ENCODE results near the gene PRSS27.
"Not testable (repeated sequence)": the region's sequence is repeated elsewhere in the genome, so short reads cannot be mapped to it uniquely, and the experiment has no call there.

Gene PRSS27

GRCh38 chr16:2728034-2728433, 8.0 kb upstream of the PRSS27 start:
- Histone ChIP-seq H3K36me3 (ENCODE audit: control insufficient read depth, insufficient read depth, low read length) (no peaks in the 10 kb centered on the region), H3K9me3 (ENCODE audit: control insufficient read depth, low read length) (no peaks in the 10 kb centered on the region), H3K4me1 (ENCODE audit: control insufficient read depth, insufficient read depth, low read length, poor library complexity, severe bottlenecking) (no peaks in the 10 kb centered on the region), H3K27me3 (replicated peaks; ENCODE audit: control insufficient read depth, insufficient read depth, low read length, poor library complexity, severe bottlenecking) (peaks cover 3% of the 10 kb centered on the region), H3K27ac (ENCODE audit: insufficient read depth, low read length, poor library complexity, severe bottlenecking) (no peak overlapping the region), H3K4me3 (ENCODE audit: insufficient read depth, low read depth, low read length, poor library complexity, severe bottlenecking) (no peak overlapping the region)
- DNase-seq, result no peak

GRCh38 chr16:2726923-2727322, 6.9 kb upstream of the PRSS27 start:
- Histone ChIP-seq H3K4me3 (ENCODE audit: insufficient read depth, low read depth, low read length, poor library complexity, severe bottlenecking) (no peak overlapping the region), H3K4me1 (ENCODE audit: control insufficient read depth, insufficient read depth, low read length, poor library complexity, severe bottlenecking) (no peaks in the 10 kb centered on the region), H3K36me3 (ENCODE audit: control insufficient read depth, insufficient read depth, low read length) (no peaks in the 10 kb centered on the region), H3K27ac (ENCODE audit: insufficient read depth, low read length, poor library complexity, severe bottlenecking) (no peak overlapping the region), H3K9me3 (ENCODE audit: control insufficient read depth, low read length) (no peaks in the 10 kb centered on the region), H3K27me3 (replicated peaks; ENCODE audit: control insufficient read depth, insufficient read depth, low read length, poor library complexity, severe bottlenecking) (peaks cover 3% of the 10 kb centered on the region)
- DNase-seq, result no peak

- Histone ChIP-seq H3K36me3 (ENCODE audit: control insufficient read depth, insufficient read depth, low read length) (no peaks in the 10 kb centered on the region), H3K27ac (ENCODE audit: insufficient read depth, low read length, poor library complexity, severe bottlenecking) (no peak overlapping the region), H3K9me3 (ENCODE audit: control insufficient read depth, low read length) (no peaks in the 10 kb centered on the region), H3K27me3 (replicated peaks; ENCODE audit: control insufficient read depth, insufficient read depth, low read length, poor library complexity, severe bottlenecking) (peaks cover 3% of the 10 kb centered on the region), H3K4me1 (ENCODE audit: control insufficient read depth, insufficient read depth, low read length, poor library complexity, severe bottlenecking) (peaks cover 3% of the 10 kb centered on the region), H3K4me3 (ENCODE audit: insufficient read depth, low read depth, low read length, poor library complexity, severe bottlenecking) (no peak overlapping the region)
- DNase-seq, result no peak
Measured at GRCh38 chr16:2724816-2725348, 4.9 kb upstream of the PRSS27 start.

- Histone ChIP-seq H3K27me3 (replicated peaks; ENCODE audit: control insufficient read depth, insufficient read depth, low read length, poor library complexity, severe bottlenecking) (peaks cover 3% of the 10 kb centered on the region), H3K4me3 (ENCODE audit: insufficient read depth, low read depth, low read length, poor library complexity, severe bottlenecking) (no peak overlapping the region), H3K9me3 (ENCODE audit: control insufficient read depth, low read length) (no peaks in the 10 kb centered on the region), H3K36me3 (ENCODE audit: control insufficient read depth, insufficient read depth, low read length) (no peaks in the 10 kb centered on the region), H3K4me1 (ENCODE audit: control insufficient read depth, insufficient read depth, low read length, poor library complexity, severe bottlenecking) (peaks cover 3% of the 10 kb centered on the region), H3K27ac (ENCODE audit: insufficient read depth, low read length, poor library complexity, severe bottlenecking) (no peak overlapping the region)
- no peak for DNase-seq
Measured at GRCh38 chr16:2724088-2724676, 4.2 kb upstream of the PRSS27 start.

- Histone ChIP-seq H3K4me3 (ENCODE audit: insufficient read depth, low read depth, low read length, poor library complexity, severe bottlenecking) (peak overlapping the region; percentile 39), H3K27ac (ENCODE audit: insufficient read depth, low read length, poor library complexity, severe bottlenecking) (peak overlapping the region; percentile 62)
- H3K4me1 ChIP-seq (ENCODE audit: control insufficient read depth, insufficient read depth, low read length, poor library complexity, severe bottlenecking), result not testable (repeated sequence)
Measured at GRCh38 chr16:2721634-2722173, 1.7 kb upstream of the PRSS27 start.

GRCh38 chr16:2720719-2721633, 952 bp upstream of the PRSS27 start:
- H3K27ac ChIP-seq (ENCODE audit: insufficient read depth, low read length, poor library complexity, severe bottlenecking), result peak overlapping the region; percentile 62

More at GRCh38 chr16:2721634-2722173, 1.7 kb upstream of the PRSS27 start:
- not testable (repeated sequence) for DNase-seq; H3K27me3 ChIP-seq (replicated peaks; ENCODE audit: control insufficient read depth, insufficient read depth, low read length, poor library complexity, severe bottlenecking); H3K36me3 ChIP-seq (ENCODE audit: control insufficient read depth, insufficient read depth, low read length); H3K9me3 ChIP-seq (ENCODE audit: control insufficient read depth, low read length)

GRCh38 chr16:2719328-2720063, 528 bp downstream of the PRSS27 start:
- no peak overlapping the region for H3K4me3 ChIP-seq (ENCODE audit: insufficient read depth, low read depth, low read length, poor library complexity, severe bottlenecking)
- H3K27ac ChIP-seq (ENCODE audit: insufficient read depth, low read length, poor library complexity, severe bottlenecking), result no peak overlapping the region
- no peak for DNase-seq
- peaks cover 12% of the 10 kb centered on the region for H3K4me1 ChIP-seq (ENCODE audit: control insufficient read depth, insufficient read depth, low read length, poor library complexity, severe bottlenecking)
- H3K27me3 ChIP-seq (replicated peaks; ENCODE audit: control insufficient read depth, insufficient read depth, low read length, poor library complexity, severe bottlenecking), result no peaks in the 10 kb centered on the region
- no peaks in the 10 kb centered on the region for H3K36me3 ChIP-seq (ENCODE audit: control insufficient read depth, insufficient read depth, low read length)
- no peaks in the 10 kb centered on the region for H3K9me3 ChIP-seq (ENCODE audit: control insufficient read depth, low read length)

More at GRCh38 chr16:2720719-2721633, 952 bp upstream of the PRSS27 start:
- Histone ChIP-seq H3K4me1 (ENCODE audit: control insufficient read depth, insufficient read depth, low read length, poor library complexity, severe bottlenecking) (peaks cover 3% of the 10 kb centered on the region), H3K27me3 (replicated peaks; ENCODE audit: control insufficient read depth, insufficient read depth, low read length, poor library complexity, severe bottlenecking) (peaks cover 3% of the 10 kb centered on the region), H3K4me3 (ENCODE audit: insufficient read depth, low read depth, low read length, poor library complexity, severe bottlenecking) (peak overlapping the region; percentile 64), H3K36me3 (ENCODE audit: control insufficient read depth, insufficient read depth, low read length) (no peaks in the 10 kb centered on the region), H3K9me3 (ENCODE audit: control insufficient read depth, low read length) (no peaks in the 10 kb centered on the region)
- DNase-seq, result peak; percentile 76 to 82 (median 77)

- Histone ChIP-seq H3K27ac (ENCODE audit: insufficient read depth, low read length, poor library complexity, severe bottlenecking) (no peak overlapping the region), H3K36me3 (ENCODE audit: control insufficient read depth, insufficient read depth, low read length) (no peaks in the 10 kb centered on the region), H3K4me3 (ENCODE audit: insufficient read depth, low read depth, low read length, poor library complexity, severe bottlenecking) (no peak overlapping the region), H3K9me3 (ENCODE audit: control insufficient read depth, low read length) (no peaks in the 10 kb centered on the region), H3K27me3 (replicated peaks; ENCODE audit: control insufficient read depth, insufficient read depth, low read length, poor library complexity, severe bottlenecking) (no peaks in the 10 kb centered on the region), H3K4me1 (ENCODE audit: control insufficient read depth, insufficient read depth, low read length, poor library complexity, severe bottlenecking) (peaks cover 12% of the 10 kb centered on the region)
- no peak for DNase-seq
Measured at GRCh38 chr16:2717383-2718263, 2.4 kb downstream of the PRSS27 start.

GRCh38 chr16:2716948-2717347, 3.1 kb downstream of the PRSS27 start:
- Histone ChIP-seq H3K9me3 (ENCODE audit: control insufficient read depth, low read length) (no peaks in the 10 kb centered on the region), H3K4me3 (ENCODE audit: insufficient read depth, low read depth, low read length, poor library complexity, severe bottlenecking) (no peak overlapping the region), H3K27me3 (replicated peaks; ENCODE audit: control insufficient read depth, insufficient read depth, low read length, poor library complexity, severe bottlenecking) (no peaks in the 10 kb centered on the region), H3K4me1 (ENCODE audit: control insufficient read depth, insufficient read depth, low read length, poor library complexity, severe bottlenecking) (peaks cover 12% of the 10 kb centered on the region), H3K36me3 (ENCODE audit: control insufficient read depth, insufficient read depth, low read length) (no peaks in the 10 kb centered on the region), H3K27ac (ENCODE audit: insufficient read depth, low read length, poor library complexity, severe bottlenecking) (no peak overlapping the region)
- DNase-seq, result no peak

Data from effector memory CD4-positive, alpha-beta T cell (primary cell).